Uterus (tissue), 2 donors: ENCODE data around the gene EHBP1L1.

Experiments used
- CTCF ChIP-seq, 4 experiments: fragments of 200-600 bp in 2 of 4; fragments of 450-650 bp in 2 of 4; sonication (generic) in 2 of 4; IDR thresholded peaks; one replicate each; pipeline ENCODE4 v1.5.1; 2016 to 2019; ENCODE audit warnings: antibody characterized with exemption in 4 of 4, mild to moderate bottlenecking in 2 of 4, moderate library complexity in 1 of 4
- POLR2A ChIP-seq, 2 donors: fragments of 450-650 bp; IDR thresholded peaks; one replicate each; pipeline ENCODE4 v1.6.1; 2016; ENCODE audit warnings: antibody characterized with exemption in 2 of 2, mild to moderate bottlenecking in 1 of 2, moderate library complexity in 1 of 2

- TF ChIP-seq POLR2A (IDR thresholded peaks at IDR 0.05), result no peak
- no peak for TF ChIP-seq CTCF (IDR thresholded peaks at IDR 0.05)
Observed at GRCh38 chr11:65616575-65617001, 40.7 kb downstream of the EHBP1L1 start.
